Astrocyte of the spinal cord (primary cell): ENCODE results near the gene PLA2G7.

Experiments
- DNase-seq: peaks from one replicate; pipeline ENCODE4 v3.0.0; 2011; ENCODE audit warnings: low read depth, low spot score
- H3K4me3 ChIP-seq: 2 replicates; pipeline ENCODE4 v1.5.1; 2011; ENCODE audit warnings: low read depth, mild to moderate bottlenecking, low read length, moderate library complexity
- in situ Hi-C: cut with HindIII; loops from 2 replicates; pipeline ENCODE4 v1.10.0; 2017; ENCODE audit warnings: low sequenced_read_pairs
- TF ChIP-seq, protein P1 (sequence below): IDR thresholded peaks from 2 replicates; pipeline ENCODE4 v1.5.1; 2012; ENCODE audit warnings: low read depth, mild to moderate bottlenecking, low read length, inconsistent platforms

The PLA2G7 gene

DNA sequence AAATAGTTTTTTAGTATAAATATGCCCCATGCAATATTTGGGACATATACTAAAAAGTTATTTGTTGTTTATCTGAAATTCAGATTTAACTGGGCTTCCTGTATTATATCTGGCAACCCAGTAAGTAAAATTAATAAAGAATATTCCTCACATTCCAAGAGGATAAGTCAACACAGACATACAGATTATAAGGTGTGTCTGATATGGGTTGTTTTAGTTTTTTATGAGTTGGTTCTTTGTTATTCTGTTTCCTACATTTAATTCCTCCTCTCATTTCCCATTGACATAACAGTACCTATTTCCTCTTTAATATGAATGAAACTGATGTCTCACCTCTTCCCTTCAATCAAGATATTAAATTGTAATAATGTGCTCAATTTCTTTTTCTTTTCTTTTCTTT is 1.7 kb upstream of the PLA2G7 start:
- in situ Hi-C loops = no loop called here
- TF ChIP-seq, protein P1, sequence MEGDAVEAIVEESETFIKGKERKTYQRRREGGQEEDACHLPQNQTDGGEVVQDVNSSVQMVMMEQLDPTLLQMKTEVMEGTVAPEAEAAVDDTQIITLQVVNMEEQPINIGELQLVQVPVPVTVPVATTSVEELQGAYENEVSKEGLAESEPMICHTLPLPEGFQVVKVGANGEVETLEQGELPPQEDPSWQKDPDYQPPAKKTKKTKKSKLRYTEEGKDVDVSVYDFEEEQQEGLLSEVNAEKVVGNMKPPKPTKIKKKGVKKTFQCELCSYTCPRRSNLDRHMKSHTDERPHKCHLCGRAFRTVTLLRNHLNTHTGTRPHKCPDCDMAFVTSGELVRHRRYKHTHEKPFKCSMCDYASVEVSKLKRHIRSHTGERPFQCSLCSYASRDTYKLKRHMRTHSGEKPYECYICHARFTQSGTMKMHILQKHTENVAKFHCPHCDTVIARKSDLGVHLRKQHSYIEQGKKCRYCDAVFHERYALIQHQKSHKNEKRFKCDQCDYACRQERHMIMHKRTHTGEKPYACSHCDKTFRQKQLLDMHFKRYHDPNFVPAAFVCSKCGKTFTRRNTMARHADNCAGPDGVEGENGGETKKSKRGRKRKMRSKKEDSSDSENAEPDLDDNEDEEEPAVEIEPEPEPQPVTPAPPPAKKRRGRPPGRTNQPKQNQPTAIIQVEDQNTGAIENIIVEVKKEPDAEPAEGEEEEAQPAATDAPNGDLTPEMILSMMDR = no peak
- no peak for DNase-seq
- H3K4me3 ChIP-seq = no peak overlapping the region

DNA sequence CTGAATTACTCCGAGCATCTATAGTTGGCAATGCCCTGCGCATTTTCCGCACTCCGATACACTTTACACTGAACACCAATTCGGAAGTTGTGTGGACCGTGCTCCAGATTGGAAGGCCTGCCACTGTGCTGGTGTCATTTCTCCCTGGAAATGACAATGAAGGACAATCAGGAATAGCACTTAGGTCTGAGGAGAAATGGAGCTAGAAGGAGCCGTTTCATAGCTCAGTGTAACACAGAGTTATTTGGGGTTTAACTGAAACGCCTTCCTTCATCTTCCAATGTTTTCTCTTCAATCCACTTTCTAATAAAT is 501 bp upstream of the PLA2G7 start:
- in situ Hi-C loops = no loop called here
- DNase-seq = no peak
- TF ChIP-seq, protein P1 = no peak
- H3K4me3 ChIP-seq = peak overlapping the region; percentile 42

DNA sequence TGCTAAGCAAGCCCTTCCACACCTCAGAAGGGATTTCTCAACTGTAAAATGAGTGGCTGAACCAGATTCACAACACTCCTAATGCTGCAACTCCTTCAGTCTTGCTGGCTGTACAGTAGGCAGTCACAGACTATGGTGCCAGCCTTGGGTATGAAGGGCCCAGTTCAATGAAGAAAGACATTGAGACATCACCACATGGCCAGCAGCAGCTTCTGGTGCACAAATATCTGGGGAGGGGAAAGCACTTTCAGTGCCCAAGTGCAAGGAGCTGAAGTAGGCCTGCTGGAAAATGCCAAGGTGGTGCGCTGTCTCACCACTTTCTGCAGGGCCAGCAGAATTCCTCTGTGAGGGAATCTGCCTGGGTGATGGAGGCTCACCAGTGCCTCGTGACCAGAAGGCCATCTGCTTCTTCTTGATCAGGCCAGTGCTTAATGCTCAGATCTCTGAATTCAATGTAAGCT is 1.8 kb downstream of the PLA2G7 start:
- H3K4me3 ChIP-seq = no peak overlapping the region
- DNase-seq = no peak
- TF ChIP-seq, protein P1 = no peak
- in situ Hi-C loops = no loop called here

DNA sequence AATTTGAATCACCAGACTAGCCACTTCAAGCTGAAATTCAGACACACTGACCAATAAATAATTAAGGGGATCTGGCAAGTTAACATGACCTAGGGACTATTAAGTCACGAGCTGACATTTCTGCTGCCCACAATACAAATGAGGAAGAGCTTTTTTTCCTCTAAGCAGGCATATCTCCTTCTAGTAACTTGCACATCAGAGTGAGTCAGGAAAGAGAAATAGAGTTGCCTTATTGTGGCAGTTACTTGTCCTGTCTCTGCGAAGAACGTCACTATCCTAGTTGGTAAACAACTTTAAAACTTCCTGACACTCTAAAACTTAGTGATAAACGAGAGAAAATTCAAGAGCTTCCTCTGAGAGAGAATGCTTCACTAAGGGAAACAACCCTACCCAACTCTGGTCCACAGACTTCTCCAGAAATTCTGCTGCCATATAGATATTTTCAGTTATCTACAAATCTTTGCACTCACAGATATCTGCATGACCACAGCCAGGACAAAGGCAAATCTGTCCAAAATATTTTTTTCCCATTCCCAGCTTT is 4.2 kb downstream of the PLA2G7 start:
- H3K4me3 ChIP-seq = no peak overlapping the region
- TF ChIP-seq, protein P1 = no peak
- no peak for DNase-seq
- in situ Hi-C loops = no loop called here

DNA sequence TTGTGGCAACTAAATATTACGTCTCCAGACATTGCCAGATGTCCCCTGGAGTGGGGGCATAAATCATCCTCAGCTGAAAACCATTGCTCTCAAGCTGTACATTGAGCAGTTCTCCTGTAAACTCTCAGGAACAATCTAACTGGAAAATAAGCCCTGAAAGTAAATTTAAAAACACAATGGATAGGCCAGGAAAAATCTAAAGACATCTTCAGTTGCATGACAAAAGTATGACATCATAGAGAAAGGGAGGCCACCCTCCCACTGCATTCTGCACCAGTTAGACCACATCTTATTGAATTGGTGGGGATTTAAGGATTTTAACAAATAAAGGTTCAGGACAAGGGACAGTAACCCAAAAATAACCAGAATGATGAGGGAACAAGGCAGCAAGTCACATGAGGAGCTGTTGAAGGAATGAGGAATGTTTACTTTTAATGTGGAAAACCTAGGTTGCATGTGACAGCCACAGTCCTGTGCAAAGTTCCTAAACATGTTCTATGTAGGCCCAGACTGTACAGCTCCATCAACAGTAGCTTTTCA is 5.3 kb downstream of the PLA2G7 start:
- H3K4me3 ChIP-seq = no peak overlapping the region
- DNase-seq = no peak
- in situ Hi-C loops = no loop called here
- TF ChIP-seq, protein P1 = no peak

DNA sequence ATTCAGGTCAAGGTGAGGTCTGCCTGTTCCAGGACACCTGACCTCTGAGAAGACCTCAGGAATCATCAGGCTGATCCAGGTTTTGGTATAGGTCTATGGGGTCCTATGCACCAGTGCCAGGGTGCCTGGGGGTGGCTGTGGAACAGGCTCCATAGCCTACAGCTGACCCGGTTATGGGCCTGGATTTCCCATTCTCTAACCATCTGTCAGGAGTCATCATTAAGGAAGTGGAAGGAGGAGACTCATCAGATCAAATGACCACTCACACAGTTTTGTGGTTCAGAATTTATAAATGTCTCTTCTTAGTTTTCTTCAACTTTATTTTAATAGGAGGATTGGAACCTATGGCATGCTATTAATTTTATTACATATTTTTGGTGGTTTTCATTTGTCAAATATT is 14.8 kb downstream of the PLA2G7 start:
- no peak overlapping the region for H3K4me3 ChIP-seq
- TF ChIP-seq, protein P1 = no peak
- DNase-seq = no peak
- in situ Hi-C loops = no loop called here

DNA sequence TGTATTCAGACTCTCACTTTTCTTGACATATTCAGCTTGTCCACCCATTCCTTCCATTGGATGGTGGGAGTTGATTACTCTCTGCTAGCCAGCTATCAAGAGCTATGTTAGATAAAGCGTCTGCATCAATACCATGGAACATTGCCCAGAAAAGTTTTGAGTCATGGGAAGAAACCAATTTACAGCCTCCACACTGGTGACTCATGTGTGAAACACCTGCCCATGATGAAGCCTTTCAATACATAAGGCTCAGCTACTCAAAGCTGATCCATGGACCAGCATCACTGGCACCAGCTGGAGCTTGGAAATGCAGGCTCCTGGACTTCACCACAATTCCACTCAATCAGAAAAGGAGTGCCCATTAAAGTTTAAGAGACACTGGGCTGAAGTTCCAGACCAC is 16.1 kb downstream of the PLA2G7 start:
- in situ Hi-C loops = no loop called here
- DNase-seq = peak; percentile 79
- TF ChIP-seq, protein P1 = no peak
- H3K4me3 ChIP-seq = no peak overlapping the region
